Measurements from ENCODE around the gene QSOX1.

The QSOX1 gene

DNA sequence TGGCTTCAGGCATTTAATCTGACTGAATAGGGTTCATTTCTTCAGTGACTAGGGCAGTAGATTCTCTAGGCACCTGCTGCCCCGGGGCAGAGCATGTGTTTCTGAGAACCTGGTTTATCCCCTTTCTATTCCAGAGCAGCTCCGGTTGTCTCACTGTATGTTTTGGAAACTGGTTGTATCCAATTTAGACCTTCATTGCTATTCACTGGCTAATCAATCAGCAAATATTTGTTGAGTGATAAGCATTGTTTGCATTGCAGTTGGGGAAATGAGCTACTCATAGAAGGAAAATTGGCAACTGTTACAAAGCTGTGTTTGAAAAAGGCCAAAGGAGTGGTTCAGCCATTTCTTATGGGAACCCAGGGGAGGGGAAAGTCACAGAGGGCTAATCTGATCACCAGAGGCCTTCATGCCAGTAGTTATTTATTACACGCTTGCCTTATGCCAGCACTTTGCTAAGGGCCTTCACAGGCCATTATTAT, 2.9 kb downstream of the QSOX1 start:
- no peaks in the 10 kb centered on the region for H3K27me3 ChIP-seq (ENCODE audit: insufficient read depth, low read depth)
- no peaks in the 10 kb centered on the region for H3K36me3 ChIP-seq (ENCODE audit: insufficient read depth)
- H3K4me2 ChIP-seq: no peak overlapping the region
- H3K9ac ChIP-seq: no peak overlapping the region
- H3K27ac ChIP-seq: no peak overlapping the region
- no peaks in the 10 kb centered on the region for H3K79me2 ChIP-seq (ENCODE audit: insufficient read depth, low read depth)
- H3K4me1 ChIP-seq (ENCODE audit: low read depth, poor library complexity, severe bottlenecking): peaks cover 12% of the 10 kb centered on the region
- H4K20me1 ChIP-seq (ENCODE audit: insufficient read depth): no peaks in the 10 kb centered on the region
- TF ChIP-seq, protein P1, sequence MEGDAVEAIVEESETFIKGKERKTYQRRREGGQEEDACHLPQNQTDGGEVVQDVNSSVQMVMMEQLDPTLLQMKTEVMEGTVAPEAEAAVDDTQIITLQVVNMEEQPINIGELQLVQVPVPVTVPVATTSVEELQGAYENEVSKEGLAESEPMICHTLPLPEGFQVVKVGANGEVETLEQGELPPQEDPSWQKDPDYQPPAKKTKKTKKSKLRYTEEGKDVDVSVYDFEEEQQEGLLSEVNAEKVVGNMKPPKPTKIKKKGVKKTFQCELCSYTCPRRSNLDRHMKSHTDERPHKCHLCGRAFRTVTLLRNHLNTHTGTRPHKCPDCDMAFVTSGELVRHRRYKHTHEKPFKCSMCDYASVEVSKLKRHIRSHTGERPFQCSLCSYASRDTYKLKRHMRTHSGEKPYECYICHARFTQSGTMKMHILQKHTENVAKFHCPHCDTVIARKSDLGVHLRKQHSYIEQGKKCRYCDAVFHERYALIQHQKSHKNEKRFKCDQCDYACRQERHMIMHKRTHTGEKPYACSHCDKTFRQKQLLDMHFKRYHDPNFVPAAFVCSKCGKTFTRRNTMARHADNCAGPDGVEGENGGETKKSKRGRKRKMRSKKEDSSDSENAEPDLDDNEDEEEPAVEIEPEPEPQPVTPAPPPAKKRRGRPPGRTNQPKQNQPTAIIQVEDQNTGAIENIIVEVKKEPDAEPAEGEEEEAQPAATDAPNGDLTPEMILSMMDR (conservative IDR thresholded peaks at IDR 0.05; ENCODE audit: low read depth, low read length): no peak
- H2AFZ ChIP-seq (ENCODE audit: low read depth): no peak overlapping the region
- H3K4me3 ChIP-seq (IDR thresholded peaks at IDR 0.05; ENCODE audit: insufficient read depth, low read depth, low read length): no peak overlapping the region

DNA sequence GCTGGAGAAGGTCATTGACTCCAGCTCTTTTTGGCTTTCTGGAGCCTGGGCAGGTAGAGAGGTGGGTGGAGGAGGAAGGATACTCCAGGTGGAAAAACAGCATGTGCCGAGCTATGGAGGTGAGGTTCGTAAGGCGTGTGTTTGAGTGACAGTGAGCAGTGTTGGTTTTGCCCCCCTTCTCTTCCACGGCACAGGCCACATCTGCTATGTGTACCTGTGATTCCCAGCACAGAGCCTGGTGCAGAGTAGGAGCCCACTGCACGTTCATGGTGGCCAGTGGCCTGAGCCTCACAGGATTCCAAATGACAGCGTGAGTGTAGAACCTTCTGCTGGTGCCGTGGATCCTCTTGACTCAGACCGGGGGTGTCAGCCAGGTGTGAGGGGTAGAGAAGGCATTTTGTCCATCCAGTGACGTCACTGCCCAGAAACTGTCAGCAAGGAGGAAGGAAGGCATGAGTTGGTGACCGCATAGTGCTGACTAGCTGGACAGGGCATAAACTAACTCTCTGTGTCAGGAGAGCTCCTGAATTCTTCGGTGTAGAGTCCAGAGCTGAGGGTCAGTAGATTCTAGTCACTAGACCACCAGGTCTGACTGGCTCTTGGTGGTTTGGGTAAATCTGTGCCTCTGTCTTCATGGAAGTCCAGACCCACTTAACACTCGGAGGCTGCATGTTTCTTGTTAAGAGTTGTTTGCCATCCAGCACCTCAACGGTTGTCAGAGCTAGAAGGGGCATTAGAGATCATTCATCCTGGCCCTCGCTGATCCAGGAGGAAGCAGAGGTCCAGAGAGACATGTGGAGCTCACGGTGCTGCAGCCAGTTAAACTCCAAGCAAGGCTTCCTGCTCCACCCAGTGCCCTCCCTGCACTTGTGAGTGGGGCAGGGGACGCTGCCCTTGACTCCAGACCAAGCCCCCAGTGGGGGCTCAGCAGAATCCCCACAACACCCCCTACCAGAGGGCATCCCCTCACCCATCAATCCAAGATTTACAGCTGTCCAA, 3.8 kb downstream of the QSOX1 start:
- no peak overlapping the region for H3K4me3 ChIP-seq (IDR thresholded peaks at IDR 0.05; ENCODE audit: insufficient read depth, low read depth, low read length)
- H3K27ac ChIP-seq: no peak overlapping the region
- H3K79me2 ChIP-seq (ENCODE audit: insufficient read depth, low read depth): no peaks in the 10 kb centered on the region
- no peaks in the 10 kb centered on the region for H3K36me3 ChIP-seq (ENCODE audit: insufficient read depth)
- TF ChIP-seq, protein P1 (conservative IDR thresholded peaks at IDR 0.05; ENCODE audit: low read depth, low read length): no peak
- H4K20me1 ChIP-seq (ENCODE audit: insufficient read depth): no peaks in the 10 kb centered on the region
- no peak overlapping the region for H3K4me2 ChIP-seq
- peaks cover 12% of the 10 kb centered on the region for H3K4me1 ChIP-seq (ENCODE audit: low read depth, poor library complexity, severe bottlenecking)
- no peak overlapping the region for H2AFZ ChIP-seq (ENCODE audit: low read depth)
- no peaks in the 10 kb centered on the region for H3K27me3 ChIP-seq (ENCODE audit: insufficient read depth, low read depth)
- H3K9ac ChIP-seq: no peak overlapping the region

DNA sequence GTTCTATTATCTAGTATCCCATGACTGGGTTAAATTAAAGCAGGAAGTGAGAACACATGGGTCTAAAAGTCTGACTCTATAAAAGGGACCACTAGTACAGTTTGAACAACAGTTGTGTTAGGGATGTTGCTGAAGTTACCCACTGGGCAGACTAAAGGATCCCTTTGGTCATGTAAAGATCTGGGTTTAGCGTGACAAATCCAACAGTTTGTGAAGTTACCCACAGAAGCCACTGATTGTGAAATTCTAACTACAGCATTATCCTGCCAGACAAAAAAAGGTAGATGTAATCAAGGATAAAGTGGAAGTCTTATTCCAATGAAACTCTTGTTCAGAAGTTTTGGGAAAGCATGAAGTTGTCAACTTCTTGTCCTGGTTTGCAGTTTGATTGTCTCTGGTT, 5.7 kb downstream of the QSOX1 start:
- peaks cover 7% of the 10 kb centered on the region for H3K4me1 ChIP-seq (ENCODE audit: low read depth, poor library complexity, severe bottlenecking)
- TF ChIP-seq, protein P1 (conservative IDR thresholded peaks at IDR 0.05; ENCODE audit: low read depth, low read length): no peak
- no peak overlapping the region for H3K9ac ChIP-seq
- H3K79me2 ChIP-seq (ENCODE audit: insufficient read depth, low read depth): no peaks in the 10 kb centered on the region
- no peak overlapping the region for H3K27ac ChIP-seq
- no peak overlapping the region for H2AFZ ChIP-seq (ENCODE audit: low read depth)
- H3K4me2 ChIP-seq: no peak overlapping the region
- H4K20me1 ChIP-seq (ENCODE audit: insufficient read depth): no peaks in the 10 kb centered on the region
- H3K27me3 ChIP-seq (ENCODE audit: insufficient read depth, low read depth): no peaks in the 10 kb centered on the region
- no peaks in the 10 kb centered on the region for H3K36me3 ChIP-seq (ENCODE audit: insufficient read depth)
- no peak overlapping the region for H3K4me3 ChIP-seq (IDR thresholded peaks at IDR 0.05; ENCODE audit: insufficient read depth, low read depth, low read length)

DNA sequence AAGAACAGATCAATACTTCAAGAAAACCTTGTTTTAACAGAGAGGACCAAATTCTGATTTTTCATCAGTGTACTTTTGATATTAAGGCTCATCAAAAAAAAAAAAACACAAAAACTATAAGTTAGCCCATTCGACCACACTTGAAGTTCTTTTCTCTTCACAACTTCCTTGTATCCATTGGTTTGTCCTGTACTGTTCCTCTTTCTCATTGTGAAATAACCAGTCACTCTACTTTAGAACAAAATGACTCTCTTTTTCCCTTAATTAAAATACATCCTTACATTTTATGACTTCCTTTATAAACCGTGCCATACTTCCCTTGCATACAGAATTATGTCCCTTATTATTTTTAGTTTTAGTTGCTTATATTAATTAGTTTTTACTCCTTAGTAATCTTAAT, 8.4 kb downstream of the QSOX1 start:
- H3K79me2 ChIP-seq (ENCODE audit: insufficient read depth, low read depth): no peaks in the 10 kb centered on the region
- no peaks in the 10 kb centered on the region for H4K20me1 ChIP-seq (ENCODE audit: insufficient read depth)
- H2AFZ ChIP-seq (ENCODE audit: low read depth): no peak overlapping the region
- no peak overlapping the region for H3K4me3 ChIP-seq (IDR thresholded peaks at IDR 0.05; ENCODE audit: insufficient read depth, low read depth, low read length)
- H3K27me3 ChIP-seq (ENCODE audit: insufficient read depth, low read depth): no peaks in the 10 kb centered on the region
- H3K36me3 ChIP-seq (ENCODE audit: insufficient read depth): no peaks in the 10 kb centered on the region
- H3K4me2 ChIP-seq: no peak overlapping the region
- TF ChIP-seq, protein P1 (conservative IDR thresholded peaks at IDR 0.05; ENCODE audit: low read depth, low read length): no peak
- no peaks in the 10 kb centered on the region for H3K4me1 ChIP-seq (ENCODE audit: low read depth, poor library complexity, severe bottlenecking)
- no peak overlapping the region for H3K27ac ChIP-seq
- H3K9ac ChIP-seq: no peak overlapping the region

Measured in KMS-11 (cell line).